ENCODE data around the gene SLX4IP. TPM values are rescaled to one million over a fixed set of nuclear protein-coding genes. Genes with fewer than 3 reads are reported as not detected.

SLX4IP gene
- total and polyA plus RNA-seq, 2 donors (not counting 1 experiment from before 2014, with no cell fraction given): 1.9 to 8.1 TPM

DNA sequence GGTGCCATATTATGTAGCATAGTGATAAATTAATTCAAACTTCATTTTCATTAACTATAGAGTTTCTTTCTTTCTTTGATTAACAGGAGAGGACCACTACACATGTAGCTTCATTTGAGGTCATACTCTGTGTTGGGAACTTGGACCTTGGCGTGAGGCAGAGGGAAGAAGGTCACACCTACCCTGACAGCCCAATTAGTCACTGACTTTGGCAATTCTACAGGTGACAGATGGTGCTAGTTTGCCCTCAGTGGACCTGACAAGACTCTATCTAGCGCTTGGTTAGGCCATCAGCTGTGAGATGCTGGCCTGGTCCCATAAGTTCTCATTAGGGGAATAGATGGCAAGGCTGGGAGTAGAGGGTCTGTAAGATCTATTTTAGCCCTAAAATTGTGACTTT lies 14.2 kb downstream of the SLX4IP start:
- Histone ChIP-seq H3K79me2 (ENCODE audit: control insufficient read depth, insufficient read depth, low read length) (no peaks in the 10 kb centered on the region), H3K27ac (ENCODE audit: insufficient read depth, low read length) (no peak overlapping the region), H3K4me3 (replicated peaks in 1 of 4; ENCODE audit: control extremely low read depth in 1 of 4, insufficient read depth in 1 of 4, low read depth in 3 of 4, low read length in 4 of 4) (no peak overlapping the region), H3K4me2 (ENCODE audit: extremely low read depth, insufficient read depth, low read length) (no peak overlapping the region), H3K9ac (ENCODE audit: insufficient read depth, low read length) (no peak overlapping the region), H3K36me3 (ENCODE audit: control insufficient read depth, insufficient read depth, low read length) (no peaks in the 10 kb centered on the region), H2AFZ (ENCODE audit: low read length) (no peak overlapping the region), H4K20me1 (ENCODE audit: control insufficient read depth, extremely low read depth, insufficient read depth, low read length) (no peaks in the 10 kb centered on the region), H3K9me3 (ENCODE audit: control insufficient read depth, insufficient read depth, low read depth, low read length) (no peaks in the 10 kb centered on the region), H3K4me1 (ENCODE audit: control insufficient read depth, extremely low read depth, insufficient read depth, low read length) (peaks cover 4% of the 10 kb centered on the region), H3K27me3 (ENCODE audit: control insufficient read depth, insufficient read depth, low read length) (no peaks in the 10 kb centered on the region)
- TF ChIP-seq EZH2 (IDR thresholded peaks at IDR 0.05; ENCODE audit: low read length, missing control alignments) (no peak), CTCF (conservative IDR thresholded peaks at IDR 0.05 in 1 of 2, IDR thresholded peaks at IDR 0.05 in 1 of 2; ENCODE audit: low read depth in 1 of 2, low read length in 2 of 2) (no peak)
- no peak for DNase-seq (ENCODE audit: low read depth in 2 of 2)

DNA sequence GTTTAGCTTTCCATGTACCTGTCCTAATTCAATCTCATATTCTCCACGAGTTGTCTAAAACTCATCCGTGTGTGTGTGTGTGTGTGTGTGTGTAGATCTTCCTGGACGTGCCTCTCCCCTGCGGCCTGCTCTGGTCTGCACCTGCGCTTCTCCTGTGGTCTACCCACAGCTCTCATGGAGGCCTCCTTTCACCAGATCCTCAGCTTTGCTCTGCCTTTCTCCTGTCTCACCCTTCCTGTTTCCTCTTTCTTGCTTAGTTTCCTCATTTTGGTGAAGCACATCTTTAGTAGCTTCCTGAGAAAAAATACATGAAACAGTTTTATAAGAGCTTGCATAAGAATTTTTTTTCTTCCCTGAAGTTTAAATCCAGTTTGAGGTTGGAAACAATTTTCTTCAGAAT lies 18.1 kb downstream of the SLX4IP start:
- H3K27ac ChIP-seq (ENCODE audit: insufficient read depth, low read length): no peak overlapping the region
- H2AFZ ChIP-seq (ENCODE audit: low read length): no peak overlapping the region
- H3K4me3 ChIP-seq (replicated peaks in 1 of 4; ENCODE audit: control extremely low read depth in 1 of 4, insufficient read depth in 1 of 4, low read depth in 3 of 4, low read length in 4 of 4): no peak overlapping the region
- TF ChIP-seq CTCF (conservative IDR thresholded peaks at IDR 0.05 in 1 of 2, IDR thresholded peaks at IDR 0.05 in 1 of 2; ENCODE audit: low read depth in 1 of 2, low read length in 2 of 2): no peak
- TF ChIP-seq EZH2 (IDR thresholded peaks at IDR 0.05; ENCODE audit: low read length, missing control alignments): no peak
- H3K4me1 ChIP-seq (ENCODE audit: control insufficient read depth, extremely low read depth, insufficient read depth, low read length): no peaks in the 10 kb centered on the region
- no peak for DNase-seq (ENCODE audit: low read depth in 2 of 2)
- H4K20me1 ChIP-seq (ENCODE audit: control insufficient read depth, extremely low read depth, insufficient read depth, low read length): no peaks in the 10 kb centered on the region
- H3K79me2 ChIP-seq (ENCODE audit: control insufficient read depth, insufficient read depth, low read length): no peaks in the 10 kb centered on the region
- no peaks in the 10 kb centered on the region for H3K27me3 ChIP-seq (ENCODE audit: control insufficient read depth, insufficient read depth, low read length)
- H3K9me3 ChIP-seq (ENCODE audit: control insufficient read depth, insufficient read depth, low read depth, low read length): no peaks in the 10 kb centered on the region
- no peaks in the 10 kb centered on the region for H3K36me3 ChIP-seq (ENCODE audit: control insufficient read depth, insufficient read depth, low read length)
- H3K9ac ChIP-seq (ENCODE audit: insufficient read depth, low read length): no peak overlapping the region
- no peak overlapping the region for H3K4me2 ChIP-seq (ENCODE audit: extremely low read depth, insufficient read depth, low read length)

DNA sequence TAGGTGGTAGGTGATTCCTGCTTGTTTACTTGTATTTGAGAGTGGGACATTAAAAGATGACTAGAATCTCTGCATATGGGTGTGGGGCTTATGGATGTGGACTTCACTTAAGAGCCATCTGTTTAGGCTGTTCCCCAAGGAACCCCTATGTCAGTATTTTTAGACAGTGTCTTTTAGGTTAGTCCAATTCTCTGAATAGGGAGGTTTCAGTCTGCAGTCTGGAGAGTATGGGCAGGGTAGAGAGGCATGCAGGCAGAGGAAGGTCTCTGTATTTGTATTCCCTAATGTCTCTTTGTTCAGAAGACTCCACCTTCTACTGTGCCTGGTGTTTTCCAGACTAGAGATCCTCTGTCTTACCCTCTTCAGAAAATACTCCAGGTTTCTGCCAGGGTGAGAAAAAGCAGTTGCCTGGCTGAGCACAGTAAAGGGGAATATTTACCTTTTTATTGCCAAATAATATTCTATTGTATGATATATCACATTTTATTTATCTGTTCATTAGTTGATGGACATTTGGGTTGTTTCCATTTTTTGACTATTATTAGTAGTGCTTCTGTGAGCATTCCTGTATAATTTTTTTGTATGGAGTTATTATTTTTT lies 19.1 kb downstream of the SLX4IP start:
- H3K9ac ChIP-seq (ENCODE audit: insufficient read depth, low read length): no peak overlapping the region
- no peak overlapping the region for H3K4me3 ChIP-seq (replicated peaks in 1 of 4; ENCODE audit: control extremely low read depth in 1 of 4, insufficient read depth in 1 of 4, low read depth in 3 of 4, low read length in 4 of 4)
- H3K36me3 ChIP-seq (ENCODE audit: control insufficient read depth, insufficient read depth, low read length): no peaks in the 10 kb centered on the region
- no peak overlapping the region for H3K27ac ChIP-seq (ENCODE audit: insufficient read depth, low read length)
- H2AFZ ChIP-seq (ENCODE audit: low read length): no peak overlapping the region
- H3K4me2 ChIP-seq (ENCODE audit: extremely low read depth, insufficient read depth, low read length): no peak overlapping the region
- H3K9me3 ChIP-seq (ENCODE audit: control insufficient read depth, insufficient read depth, low read depth, low read length): no peaks in the 10 kb centered on the region
- H3K27me3 ChIP-seq (ENCODE audit: control insufficient read depth, insufficient read depth, low read length): no peaks in the 10 kb centered on the region
- no peaks in the 10 kb centered on the region for H3K79me2 ChIP-seq (ENCODE audit: control insufficient read depth, insufficient read depth, low read length)
- no peaks in the 10 kb centered on the region for H3K4me1 ChIP-seq (ENCODE audit: control insufficient read depth, extremely low read depth, insufficient read depth, low read length)
- TF ChIP-seq EZH2 (IDR thresholded peaks at IDR 0.05; ENCODE audit: low read length, missing control alignments) (no peak), CTCF (conservative IDR thresholded peaks at IDR 0.05 in 1 of 2, IDR thresholded peaks at IDR 0.05 in 1 of 2; ENCODE audit: low read depth in 1 of 2, low read length in 2 of 2) (no peak)
- no peaks in the 10 kb centered on the region for H4K20me1 ChIP-seq (ENCODE audit: control insufficient read depth, extremely low read depth, insufficient read depth, low read length)
- DNase-seq (ENCODE audit: low read depth in 2 of 2): no peak
